ENCODE results near the gene NR3C2.

DNA sequence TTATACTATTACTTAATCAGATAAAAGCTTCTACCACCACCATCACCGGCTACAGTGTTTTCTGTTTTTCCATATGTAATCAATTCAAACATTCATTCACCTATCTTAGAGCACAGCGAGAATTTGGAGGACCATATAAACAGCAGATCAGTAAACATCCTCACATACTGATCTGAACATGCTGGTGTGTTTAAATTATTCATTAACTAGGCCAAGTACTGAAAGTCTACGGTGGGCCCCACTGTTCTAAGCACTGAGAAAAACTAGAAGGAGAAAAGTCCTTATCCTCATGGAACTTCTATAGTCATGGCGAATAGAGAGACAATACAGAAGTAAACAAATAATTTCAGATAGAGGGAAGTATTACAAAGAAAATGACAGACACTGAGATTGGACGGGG lies 176.6 kb downstream of the NR3C2 start:
- TF ChIP-seq, protein P1, sequence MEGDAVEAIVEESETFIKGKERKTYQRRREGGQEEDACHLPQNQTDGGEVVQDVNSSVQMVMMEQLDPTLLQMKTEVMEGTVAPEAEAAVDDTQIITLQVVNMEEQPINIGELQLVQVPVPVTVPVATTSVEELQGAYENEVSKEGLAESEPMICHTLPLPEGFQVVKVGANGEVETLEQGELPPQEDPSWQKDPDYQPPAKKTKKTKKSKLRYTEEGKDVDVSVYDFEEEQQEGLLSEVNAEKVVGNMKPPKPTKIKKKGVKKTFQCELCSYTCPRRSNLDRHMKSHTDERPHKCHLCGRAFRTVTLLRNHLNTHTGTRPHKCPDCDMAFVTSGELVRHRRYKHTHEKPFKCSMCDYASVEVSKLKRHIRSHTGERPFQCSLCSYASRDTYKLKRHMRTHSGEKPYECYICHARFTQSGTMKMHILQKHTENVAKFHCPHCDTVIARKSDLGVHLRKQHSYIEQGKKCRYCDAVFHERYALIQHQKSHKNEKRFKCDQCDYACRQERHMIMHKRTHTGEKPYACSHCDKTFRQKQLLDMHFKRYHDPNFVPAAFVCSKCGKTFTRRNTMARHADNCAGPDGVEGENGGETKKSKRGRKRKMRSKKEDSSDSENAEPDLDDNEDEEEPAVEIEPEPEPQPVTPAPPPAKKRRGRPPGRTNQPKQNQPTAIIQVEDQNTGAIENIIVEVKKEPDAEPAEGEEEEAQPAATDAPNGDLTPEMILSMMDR (conservative IDR thresholded peaks at IDR 0.05; ENCODE audit: low read depth in 2 of 2): no peak
- TF ChIP-seq POLR2AphosphoS5 (IDR thresholded peaks at IDR 0.05; ENCODE audit: low read depth) (no peak), NANOG (IDR thresholded peaks at IDR 0.05; ENCODE audit: borderline replicate concordance) (no peak), REST (IDR thresholded peaks at IDR 0.05; ENCODE audit: unreplicated experiment) (no peak), EZH2 (IDR thresholded peaks at IDR 0.05; ENCODE audit: low read depth, unreplicated experiment) (no peak), EZH2phosphoT487 (IDR thresholded peaks at IDR 0.05; ENCODE audit: unreplicated experiment) (no peak), JUNB (IDR thresholded peaks at IDR 0.05; ENCODE audit: unreplicated experiment) (no peak)
